HK-2 (cell line): Measurements from ENCODE around the gene GTF2H3.

ENCODE experiments used
- DNase-seq: peaks from one replicate; pipeline ENCODE4 v3.0.0-alpha.2; 2018; ENCODE audit not compliant: unreplicated experiment

GTF2H3 gene

DNA sequence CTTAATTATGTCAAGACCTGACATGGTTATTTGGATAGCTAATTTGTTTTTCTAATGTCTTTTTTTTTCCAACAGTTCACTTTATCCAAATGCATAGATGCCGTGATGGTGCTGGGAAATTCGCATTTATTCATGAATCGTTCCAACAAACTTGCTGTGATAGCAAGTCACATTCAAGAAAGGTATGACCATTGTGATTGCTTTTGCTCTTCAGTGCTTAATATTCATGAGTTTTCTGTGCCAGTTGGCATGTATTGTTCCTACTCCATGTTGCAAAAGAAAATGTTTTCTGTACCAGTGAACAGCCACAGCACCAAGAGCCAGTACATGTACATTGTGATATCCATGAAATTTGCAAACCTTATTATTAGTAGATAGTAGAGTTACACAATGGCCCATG lies 11.8 kb downstream of the GTF2H3 start:
- no peak for DNase-seq

DNA sequence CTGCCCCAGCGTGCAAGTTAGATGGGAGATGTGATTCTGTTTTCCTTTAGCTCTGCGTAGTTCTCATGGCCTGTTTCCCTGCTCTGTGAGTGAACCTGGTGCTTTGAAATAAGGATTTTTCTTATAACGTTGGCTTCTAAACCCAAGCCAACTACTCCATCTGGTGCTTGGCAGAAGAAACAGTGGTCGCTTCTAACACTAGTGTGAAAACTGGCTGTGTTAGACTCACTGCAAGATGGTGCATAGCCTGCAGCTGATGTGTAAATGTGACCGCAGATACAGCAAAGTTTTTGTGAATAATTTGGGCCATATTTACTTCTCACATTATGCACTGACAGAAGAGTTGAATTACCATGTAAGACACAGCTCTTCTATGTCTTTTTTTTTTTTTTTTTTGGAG lies 12.2 kb downstream of the GTF2H3 start:
- DNase-seq: no peak

DNA sequence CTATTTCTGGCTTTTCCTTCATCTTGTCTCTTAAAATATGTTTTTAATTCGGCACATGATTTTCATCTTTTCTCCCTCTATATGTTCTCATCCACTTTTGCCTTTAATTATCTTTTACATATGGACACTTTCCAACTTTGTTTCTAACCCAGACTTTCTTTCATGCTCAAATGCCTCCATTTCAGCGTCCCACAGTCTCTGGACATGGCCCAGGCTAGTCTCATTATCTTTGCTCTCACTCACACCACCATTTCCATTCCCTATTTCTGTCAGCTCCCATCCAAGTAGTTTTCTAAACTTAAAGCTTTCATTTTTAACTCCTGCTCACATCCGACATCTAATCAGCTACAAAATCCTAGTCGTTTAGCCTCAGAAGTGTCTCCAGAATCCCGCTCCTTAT lies 14.8 kb downstream of the GTF2H3 start:
- no peak for DNase-seq

DNA sequence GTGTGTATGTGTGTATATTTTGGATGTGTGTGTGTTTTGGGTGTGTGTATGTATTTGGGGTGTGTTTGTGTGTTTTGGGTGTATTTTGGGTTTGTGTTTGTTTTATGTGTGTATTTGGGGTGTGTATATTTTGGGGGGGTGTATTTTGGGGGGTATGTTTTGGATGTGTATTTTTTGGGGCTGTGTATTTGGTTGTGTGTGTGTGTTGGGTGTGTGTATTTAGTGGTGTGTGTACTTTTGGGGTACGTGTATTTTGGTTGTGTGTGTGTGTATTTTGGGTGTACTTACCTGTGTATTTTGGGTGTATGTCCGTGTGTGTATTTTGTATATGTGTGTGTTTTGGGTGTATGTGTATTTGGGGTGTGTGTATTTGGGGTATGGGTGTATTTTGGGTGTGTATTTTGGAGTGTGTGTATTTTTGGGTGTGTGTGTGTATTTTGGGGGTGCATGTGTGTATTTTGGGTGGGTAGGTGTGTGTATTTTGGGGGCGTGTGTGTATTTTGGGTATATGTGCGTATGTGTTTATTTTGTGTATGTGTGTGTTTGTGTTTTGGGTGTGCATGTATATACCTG lies 20.6 kb downstream of the GTF2H3 start:
- DNase-seq: no peak

DNA sequence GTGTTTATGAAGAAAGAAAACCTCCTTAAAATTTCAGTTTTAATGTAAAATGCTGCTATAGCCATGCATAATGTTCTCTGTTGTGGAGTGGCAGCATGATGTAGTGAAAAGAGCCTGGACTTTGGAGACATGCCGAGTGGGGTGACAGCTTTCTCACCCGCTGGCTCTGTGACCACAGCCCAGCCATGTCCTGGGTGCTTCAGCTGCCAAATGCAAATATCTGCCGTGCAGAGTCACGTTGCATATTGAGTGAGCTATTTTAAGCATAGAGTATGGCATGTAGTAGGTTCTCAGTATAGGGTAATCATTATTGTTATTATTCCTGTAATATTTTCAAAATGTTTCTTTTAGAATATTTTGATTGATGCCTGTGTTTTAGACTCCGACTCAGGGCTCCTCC lies 21.8 kb downstream of the GTF2H3 start:
- no peak for DNase-seq

DNA sequence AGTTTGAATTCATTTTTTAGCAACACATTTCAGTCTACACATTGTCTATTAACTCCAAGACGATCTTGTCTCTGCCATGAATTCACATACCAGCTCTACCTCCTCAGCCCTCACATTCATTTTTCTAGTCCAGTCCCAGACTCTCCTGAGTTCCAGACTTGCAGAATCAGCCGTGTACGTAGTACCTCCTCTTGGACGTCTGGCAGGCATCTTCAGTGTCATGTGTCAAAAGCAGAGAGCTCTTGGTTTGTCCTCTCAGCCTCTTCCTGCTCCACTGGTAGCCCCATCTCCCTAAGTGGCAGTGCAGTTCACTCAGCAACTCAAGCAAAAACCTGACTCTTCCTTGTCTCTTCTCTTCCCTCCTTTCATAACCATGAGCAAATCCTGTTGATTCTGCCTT lies 22.8 kb downstream of the GTF2H3 start:
- DNase-seq: no peak

DNA sequence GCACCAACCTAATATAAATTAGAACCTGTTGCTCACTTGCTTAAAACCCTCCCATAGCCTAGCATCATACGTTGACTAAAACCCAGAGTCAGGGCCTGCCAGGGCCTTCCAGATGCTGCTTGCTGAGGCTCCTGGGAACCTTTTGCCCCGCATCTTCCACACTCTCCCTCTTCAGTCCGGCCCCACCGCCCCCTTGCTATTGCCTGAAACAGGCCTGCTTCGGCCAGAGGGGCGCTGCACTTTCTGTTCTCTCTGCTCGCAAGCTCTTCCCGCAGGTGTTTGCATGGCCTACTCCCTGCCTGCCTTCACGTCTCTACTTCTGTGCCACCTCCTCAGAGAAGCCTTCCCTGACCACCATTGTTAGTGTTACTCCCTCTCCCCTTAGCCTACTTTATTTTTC lies 23.6 kb downstream of the GTF2H3 start:
- no peak for DNase-seq

DNA sequence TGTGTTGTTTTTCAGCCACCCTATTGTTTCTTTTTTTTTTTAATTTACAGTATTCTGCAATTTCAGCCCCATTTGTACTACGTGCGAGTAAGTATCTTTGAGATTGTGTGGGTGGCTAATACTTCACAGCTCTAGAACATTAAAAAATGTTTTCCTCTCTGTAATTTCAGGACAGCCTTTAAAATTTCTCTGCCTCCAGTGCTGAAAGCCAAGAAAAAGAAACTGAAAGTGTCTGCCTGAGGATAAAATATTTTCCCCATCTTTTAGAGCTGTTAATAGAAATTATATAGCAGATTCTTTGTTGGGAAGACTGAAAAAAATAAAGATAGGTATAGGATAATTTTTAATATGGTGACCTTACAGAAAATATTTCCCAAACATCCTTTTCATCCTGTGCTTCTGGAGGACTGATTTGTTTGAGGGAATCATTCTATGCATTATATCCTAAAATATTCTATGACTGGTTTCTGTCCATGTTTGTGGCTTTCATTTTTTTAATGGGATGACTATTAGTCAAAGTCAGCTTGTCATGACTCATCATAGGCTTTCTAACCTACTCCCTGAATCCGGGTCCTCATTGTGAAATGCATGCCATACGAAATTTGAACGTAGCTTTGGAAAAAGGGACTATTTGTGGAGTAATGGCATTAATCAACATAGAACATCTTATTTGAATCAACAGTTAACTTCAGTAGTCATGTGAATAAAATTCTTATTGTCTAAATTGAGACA lies 26.5 kb downstream of the GTF2H3 start:
- DNase-seq: no peak

DNA sequence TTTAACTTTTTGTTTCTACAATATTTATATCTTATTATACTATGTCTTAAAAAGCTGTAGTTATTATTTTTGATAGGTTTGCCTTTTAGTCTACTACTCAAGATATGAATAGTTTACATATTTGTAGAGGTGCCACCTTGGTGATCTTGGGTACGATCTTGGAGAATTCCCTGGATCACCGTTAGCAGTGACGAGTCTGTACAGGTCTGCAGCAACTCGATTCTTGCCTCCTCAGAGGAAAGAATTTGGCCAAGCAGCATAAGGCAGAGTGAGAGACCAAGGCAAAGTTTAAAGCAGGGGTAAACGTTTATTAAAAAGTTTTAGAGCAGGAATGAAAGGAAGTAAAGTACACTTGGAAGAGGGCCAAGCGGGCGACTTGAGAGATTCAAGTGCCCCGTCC lies 34.1 kb downstream of the GTF2H3 start:
- no peak for DNase-seq

DNA sequence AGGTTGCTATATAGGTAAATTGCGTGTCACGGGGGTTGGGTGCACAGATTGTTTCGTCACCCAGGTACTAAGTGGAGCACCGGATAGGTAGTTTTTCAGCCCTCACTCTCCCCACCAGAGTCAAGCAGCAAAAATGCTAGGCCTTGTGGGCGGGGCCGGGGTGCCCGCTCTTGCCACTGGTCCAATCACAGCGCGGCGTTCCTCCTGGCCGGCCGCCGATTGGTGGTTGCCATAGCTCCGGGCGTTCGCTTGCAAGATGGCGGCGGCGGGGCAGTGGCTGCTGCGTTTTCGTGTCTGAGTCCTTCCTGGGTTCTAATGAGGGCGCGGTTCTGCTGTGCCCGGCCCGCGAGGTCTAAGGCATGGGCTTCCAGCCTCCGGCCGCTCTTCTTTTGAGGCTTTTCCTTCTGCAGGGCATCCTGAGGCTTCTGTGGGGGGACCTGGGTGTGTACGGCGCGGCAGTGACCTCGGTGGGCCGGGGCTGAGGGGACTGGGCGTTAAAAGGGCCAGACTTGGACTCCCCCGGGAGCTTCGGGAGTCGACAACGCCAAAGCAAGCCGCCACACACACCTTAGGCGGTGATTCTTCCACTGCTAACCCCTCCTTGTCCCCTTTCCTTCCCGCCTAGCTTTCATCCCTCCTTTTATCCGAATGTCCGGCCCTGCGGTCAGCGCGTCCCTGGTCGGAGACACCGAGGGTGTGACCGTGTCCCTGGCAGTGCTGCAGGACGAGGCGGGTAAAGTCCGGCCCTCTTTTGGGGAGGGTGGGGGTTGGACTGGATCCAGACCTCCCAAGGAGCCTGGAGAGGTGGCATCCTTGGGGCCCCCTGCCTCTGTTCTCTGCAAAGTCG lies 37.5 kb downstream of the GTF2H3 start, which contains the start of gene TCTN2:
Gene TCTN2, plus strand, starts transcription at position 232 of the 847 bp plus-strand sequence. Its CDS starts 128 bp downstream, at position 360.
- peak; percentile 95 for DNase-seq

DNA sequence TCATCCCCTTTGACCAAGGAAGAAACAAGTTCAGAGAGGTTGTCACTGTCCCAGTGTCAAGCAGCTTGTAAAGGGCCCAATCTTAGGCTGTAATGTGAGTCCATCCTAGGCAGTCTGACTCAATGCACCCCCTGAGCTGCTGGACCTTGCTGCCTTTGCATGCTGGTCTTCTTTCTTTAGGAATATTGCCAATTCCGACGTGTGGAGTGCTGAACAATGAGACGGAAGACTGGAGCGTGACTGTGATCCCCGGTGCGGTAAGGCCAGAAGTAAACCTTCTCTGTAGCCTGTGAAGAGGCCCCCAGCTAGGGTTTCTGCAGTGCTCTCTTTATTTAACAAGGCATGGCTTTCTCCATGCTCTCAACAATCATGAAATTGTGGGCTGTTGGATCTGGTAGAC lies 38.2 kb downstream of the GTF2H3 start:
- no peak for DNase-seq

DNA sequence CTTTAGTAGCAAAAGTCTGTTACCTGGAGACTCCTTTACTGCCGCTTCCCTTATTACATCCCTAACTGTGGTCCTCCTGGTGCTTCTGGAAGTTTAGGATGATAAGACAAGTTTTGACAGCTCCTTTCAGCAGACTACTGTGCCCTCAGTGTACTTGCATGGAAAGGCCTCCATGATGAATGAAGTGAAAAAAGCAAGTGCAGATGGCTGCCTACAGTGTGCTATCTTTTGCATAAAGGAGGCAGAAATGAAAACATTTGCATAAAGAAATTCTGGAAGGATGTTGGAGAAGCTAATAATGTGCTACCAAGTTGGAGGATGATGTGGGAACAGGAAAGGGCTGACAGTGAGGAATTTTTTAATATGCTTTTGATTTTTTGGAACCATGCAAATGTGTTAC lies 41.8 kb downstream of the GTF2H3 start:
- DNase-seq: no peak

DNA sequence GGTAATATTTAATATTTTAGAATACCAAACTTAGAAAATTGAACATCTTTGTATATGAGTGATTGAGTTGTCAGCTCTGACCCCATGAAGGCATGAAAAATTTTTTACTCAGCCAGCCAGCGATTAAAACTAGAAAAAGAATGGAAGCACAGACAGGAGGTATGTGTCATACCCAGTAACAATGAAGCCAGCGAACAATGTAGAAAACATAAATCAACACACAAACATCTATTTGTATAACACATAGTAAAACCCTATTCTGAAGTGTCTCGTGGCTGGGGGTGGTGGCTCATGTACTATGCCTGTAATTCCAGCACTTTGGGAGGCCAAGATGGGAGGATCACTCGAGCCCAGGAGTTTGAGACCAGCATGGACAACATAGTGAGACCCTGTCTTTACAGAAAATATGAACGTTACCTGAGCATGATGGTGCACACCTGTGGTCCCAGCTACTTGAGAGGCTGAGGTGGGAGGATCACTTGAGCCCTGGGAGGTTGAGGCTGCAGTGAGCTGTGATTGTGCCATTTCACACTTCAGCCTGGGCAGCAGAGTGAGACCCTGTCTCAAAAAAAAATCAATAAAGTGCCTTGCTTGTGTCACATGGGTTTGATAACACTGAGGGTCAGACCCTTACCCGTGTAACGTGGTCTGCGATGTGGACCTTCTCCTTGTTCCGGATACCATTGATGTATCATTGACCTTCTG lies 43.1 kb downstream of the GTF2H3 start:
- DNase-seq: no peak

DNA sequence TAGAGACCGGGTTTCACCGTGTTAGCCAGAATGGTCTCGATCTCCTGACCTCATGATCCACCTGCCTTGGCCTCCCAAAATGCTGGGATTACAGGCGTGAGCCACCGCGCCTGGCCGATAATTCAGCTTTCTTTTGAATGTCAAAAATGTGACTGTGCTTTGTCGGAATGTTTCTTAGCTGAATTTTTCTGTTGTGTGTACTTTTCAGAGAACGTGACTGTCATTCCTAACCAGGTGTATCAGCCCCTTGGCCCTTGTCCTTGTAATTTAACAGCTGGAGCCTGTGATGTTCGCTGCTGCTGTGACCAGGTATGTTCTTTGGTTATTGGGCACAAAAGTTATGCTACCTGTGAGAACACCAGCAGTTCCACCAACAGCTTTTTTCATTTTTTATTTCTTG lies 45.4 kb downstream of the GTF2H3 start:
- no peak for DNase-seq

DNA sequence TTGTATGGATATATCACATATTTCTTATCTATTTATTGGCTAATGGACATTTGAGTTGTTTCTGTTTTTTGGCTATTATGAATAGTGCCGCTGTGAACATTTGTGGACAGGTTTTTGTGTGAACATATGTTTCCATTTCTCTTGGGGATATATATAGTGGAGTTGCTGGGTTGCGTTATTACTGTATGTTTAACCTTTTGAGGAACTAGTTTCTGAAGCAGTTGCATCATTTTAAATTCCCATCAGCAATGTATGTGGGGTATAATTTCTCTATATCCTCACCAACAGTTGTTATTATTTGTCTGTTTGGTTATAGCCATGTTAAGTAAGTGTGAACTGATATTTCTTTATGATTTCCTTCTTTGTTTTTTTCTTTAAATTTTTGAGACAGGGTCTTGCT lies 48.0 kb downstream of the GTF2H3 start:
- no peak for DNase-seq

DNA sequence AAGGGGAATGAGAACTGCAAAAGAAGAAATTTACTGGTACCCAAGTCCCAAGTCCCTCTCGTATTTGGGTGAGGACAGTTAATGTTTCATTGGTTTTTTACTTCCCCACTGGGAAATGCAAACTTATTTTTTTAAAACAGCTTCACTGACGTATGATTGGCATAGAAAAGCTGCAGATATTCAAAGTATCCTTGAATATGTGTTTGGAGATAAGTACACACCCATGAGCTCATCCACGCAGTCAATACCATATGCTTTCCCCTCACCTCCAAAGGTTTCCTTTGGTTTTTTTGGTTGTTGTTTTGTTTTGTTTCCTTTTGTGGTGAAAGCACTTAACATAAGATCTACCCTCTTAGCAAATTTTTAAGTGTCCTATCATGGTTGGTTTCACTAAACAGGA lies 50.3 kb downstream of the GTF2H3 start:
- DNase-seq: no peak

DNA sequence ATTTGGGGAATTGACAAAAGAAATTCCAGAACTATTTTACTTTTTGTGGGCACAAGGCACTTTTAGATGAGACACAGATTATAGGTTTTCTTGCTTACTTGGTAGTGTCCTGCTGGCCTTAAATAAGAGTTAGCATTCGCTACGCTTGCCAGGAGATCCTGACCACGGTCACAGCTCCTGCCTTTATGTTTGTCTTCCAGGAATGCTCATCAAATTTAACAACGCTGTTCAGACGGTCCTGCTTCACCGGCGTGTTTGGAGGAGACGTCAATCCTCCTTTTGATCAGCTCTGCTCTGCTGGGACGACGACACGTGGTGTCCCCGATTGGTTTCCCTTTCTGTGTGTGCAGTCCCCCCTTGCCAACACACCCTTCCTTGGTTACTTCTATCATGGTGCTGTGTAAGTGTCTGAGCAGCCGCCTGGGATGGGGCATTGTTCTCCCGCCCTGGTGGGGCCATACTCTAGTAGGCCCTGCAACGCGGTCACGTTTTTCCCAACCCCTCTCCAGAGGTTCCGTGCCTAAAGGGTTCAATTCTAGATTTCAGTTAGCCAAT lies 53.1 kb downstream of the GTF2H3 start:
- no peak for DNase-seq

DNA sequence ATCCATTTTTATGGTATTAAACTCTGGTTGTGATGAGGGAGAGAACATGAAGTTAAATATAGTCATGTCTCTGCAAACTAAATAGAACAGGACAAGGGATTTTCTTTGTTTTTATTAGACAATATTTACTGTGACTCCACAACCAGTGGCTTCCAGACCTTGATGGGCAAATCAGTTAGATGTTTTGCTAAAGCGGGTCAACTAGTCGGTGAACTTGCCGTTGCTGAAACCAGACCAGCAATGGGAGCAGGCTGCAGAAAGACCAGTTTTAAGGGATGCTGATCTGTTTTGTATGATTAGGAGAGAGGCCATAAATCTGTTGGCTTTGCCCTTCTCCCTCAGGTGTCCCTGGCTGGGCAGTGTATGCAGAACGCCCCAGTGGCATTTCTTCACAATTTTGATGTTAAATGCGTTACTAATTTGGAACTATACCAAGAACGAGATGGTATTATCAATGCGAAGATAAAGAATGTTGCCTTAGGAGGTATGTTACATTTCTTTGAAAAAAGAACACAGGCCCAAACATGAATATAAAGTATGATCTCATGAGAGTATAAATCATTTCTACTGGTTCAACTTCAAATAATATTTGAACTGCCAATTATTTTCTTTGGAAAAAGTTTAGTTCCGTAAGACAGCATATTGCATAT lies 56.7 kb downstream of the GTF2H3 start:
- DNase-seq: no peak

DNA sequence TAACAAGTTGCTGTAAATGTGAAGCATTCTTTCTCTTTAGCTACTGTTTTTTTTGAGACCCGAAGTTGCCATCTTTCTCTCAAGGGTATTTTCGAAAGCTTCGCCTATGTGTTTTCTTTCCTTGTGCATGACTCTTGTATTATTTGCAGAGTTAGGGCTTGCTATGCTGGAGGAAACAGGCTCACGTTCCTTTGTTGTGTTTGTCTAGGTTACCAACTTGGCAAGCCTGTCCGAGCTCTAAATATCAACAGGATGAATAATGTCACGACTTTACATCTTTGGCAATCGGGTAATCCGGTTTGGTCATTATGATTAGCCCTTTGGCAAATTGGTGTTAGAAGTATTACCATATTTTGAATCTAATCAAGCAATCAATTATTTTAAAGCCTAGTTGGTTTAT lies 62.6 kb downstream of the GTF2H3 start:
- DNase-seq: no peak

DNA sequence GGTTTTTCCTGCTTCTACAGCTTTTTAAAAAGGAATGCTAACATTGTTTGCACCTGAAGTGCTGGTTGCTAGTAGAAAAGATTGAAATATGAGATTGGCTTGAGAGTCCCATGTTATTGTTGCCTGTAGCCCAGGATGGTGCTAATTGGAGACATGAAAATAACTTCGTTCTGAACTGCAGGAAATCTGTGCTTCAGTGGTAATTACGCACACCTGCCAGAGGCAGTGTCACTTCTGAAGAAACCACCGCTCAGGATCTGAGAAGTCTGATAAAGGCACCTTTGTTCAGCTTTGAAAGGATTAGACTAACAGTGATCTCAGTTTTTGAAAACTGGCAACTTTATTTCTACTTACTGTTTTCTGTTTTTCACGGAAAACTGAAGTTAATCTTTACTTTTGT lies 63.0 kb downstream of the GTF2H3 start:
- no peak for DNase-seq

DNA sequence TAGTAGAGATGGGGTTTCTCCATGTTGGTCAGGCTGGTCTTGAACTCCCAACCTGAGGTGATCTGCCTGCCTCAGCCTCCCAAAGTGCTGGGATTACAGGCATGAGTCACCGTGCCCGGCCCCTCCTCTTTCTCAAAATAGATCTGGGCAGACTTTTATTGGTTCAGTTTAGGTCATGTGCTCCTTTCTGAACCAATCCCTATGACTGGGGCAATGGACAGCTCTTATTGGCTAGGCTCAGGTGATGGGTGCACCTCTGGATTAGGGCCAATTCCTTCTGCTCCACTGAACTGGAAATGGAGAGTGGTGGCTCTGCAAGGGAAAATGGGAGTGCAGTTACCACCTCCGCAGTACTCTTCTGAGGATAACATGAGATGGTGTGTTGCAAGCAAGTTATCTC lies 72.3 kb downstream of the GTF2H3 start:
- DNase-seq: no peak
